Thyroid gland (tissue), 4 donors: ENCODE results near the gene KCP. TPM values are rescaled to one million over a fixed set of nuclear protein-coding genes. Genes with fewer than 3 reads are reported as not detected.

Experiments
- DNase-seq, 2 donors: peaks; one replicate each; pipeline ENCODE4 v3.0.0-alpha.2; 2019
- H3K27ac ChIP-seq, 3 donors: fragments of 200-600 bp; sonication (generic); 1 replicate in 2 of 3; 2 replicates in 1 of 3; pipeline ENCODE4 v1.5.1; 2016 to 2019; ENCODE audit warnings: mild to moderate bottlenecking in 1 of 3, moderate library complexity in 1 of 3
- H3K27me3 ChIP-seq: fragments of 200-600 bp; sonication (generic); one replicate; pipeline ENCODE4 v1.5.1; 2019
- H3K36me3 ChIP-seq, 2 donors: fragments of 200-600 bp; sonication (generic); one replicate each; pipeline ENCODE4 v1.5.1; 2016 to 2019
- H3K4me1 ChIP-seq, 2 donors: fragments of 200-600 bp; sonication (generic); one replicate each; pipeline ENCODE4 v1.5.1; 2017 to 2019
- H3K4me3 ChIP-seq, 3 donors: fragments of 200-600 bp; sonication (generic); replicated peaks in 1 of 3; 1 replicate in 2 of 3; 2 replicates in 1 of 3; pipeline ENCODE4 v1.5.1; 2016; ENCODE audit warnings: mild to moderate bottlenecking in 1 of 3
- H3K9me3 ChIP-seq: fragments of 200-600 bp; sonication (generic); one replicate; pipeline ENCODE4 v1.5.1; 2017
- POLR2A ChIP-seq, 2 donors: fragments of 450-650 bp; IDR thresholded peaks; one replicate each; pipeline ENCODE4 v1.6.1; 2017; ENCODE audit warnings: antibody characterized with exemption in 2 of 2, mild to moderate bottlenecking in 2 of 2, moderate library complexity in 1 of 2
- WGBS, 2 donors: methylation state at CpG; one replicate each; pipeline ENCODE4 v1.1.5; 2017; 5-methylcytosine and 5-hydroxymethylcytosine counted together
- intact Hi-C: fragments of 100-400 bp; cut with DNase I; formaldehyde crosslinking; loops from one replicate; pipeline ENCODE4 v1.15.1; 2023
- total RNA-seq, 4 donors: library from RNA; depleted of rRNA; stranded (reverse); fragments of >200 nt; gene quantifications; one replicate each; pipeline ENCODE4 v1.2.3, GENCODE V29; 2016
- TF ChIP-seq, protein P1 (sequence below), 6 experiments: fragments of 200-600 bp in 3 of 6; fragments of 450-650 bp in 3 of 6; sonication (generic) in 3 of 6; IDR thresholded peaks; one replicate each; pipeline ENCODE4 v1.5.1; 2016 to 2019; ENCODE audit warnings: antibody characterized with exemption in 6 of 6, mild to moderate bottlenecking in 2 of 6, inconsistent platforms in 1 of 6, moderate library complexity in 1 of 6

Gene KCP
- total RNA-seq, 4 donors from 2014 or later = 0.27 to 0.93 (median 0.61) TPM

DNA sequence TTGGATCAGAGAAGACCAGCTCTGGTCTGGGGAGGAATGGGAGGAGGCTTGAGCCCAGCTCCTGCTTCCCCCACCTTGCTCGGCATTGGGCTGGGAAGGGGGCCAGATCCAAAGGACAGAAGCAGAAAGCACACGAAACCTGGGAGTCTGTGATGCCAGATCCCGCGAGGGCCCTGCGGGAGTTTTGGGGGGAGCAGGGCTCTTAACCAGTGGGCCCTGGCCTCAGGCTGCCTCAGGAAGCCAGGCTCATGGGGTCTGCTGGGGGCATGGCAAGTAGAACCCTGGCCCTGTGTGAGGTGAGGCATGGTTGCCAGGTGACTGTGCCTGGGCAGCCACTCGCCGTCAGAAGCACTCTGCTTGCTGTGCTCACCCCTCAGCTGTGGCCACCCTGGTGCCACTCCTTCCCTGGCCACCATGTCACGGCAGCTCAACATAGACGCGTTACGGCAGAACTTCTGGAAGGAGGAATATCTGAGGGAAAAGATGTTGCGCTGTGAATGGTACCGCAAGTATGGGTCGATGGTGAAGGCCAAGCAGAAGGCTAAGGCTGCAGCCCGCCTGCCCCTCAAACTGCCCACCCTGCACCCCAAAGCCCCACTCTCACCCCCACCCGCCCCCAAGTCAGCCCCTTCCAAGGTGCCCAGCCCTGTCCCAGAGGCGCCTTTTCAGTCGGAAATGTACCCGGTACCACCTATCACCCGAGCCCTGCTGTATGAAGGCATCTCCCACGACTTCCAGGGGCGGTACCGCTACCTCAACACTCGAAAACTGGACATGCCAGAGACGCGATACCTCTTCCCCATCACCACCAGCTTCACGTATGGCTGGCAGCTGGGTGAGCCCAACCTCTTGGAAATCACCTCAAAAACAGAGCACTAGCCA, 44.3 kb downstream of the KCP start:
- Histone ChIP-seq H3K36me3 (peaks cover 10 to 14% of the 10 kb centered on the region in 2 donors), H3K27ac (no peak overlapping the region), H3K4me3 (no peak overlapping the region), H3K9me3 (no peaks in the 10 kb centered on the region), H3K4me1 (peaks cover 21 to 24% of the 10 kb centered on the region in 2 donors), H3K27me3 (no peaks in the 10 kb centered on the region)
- no peak for TF ChIP-seq POLR2A (IDR thresholded peaks at IDR 0.05)
- TF ChIP-seq, protein P1, sequence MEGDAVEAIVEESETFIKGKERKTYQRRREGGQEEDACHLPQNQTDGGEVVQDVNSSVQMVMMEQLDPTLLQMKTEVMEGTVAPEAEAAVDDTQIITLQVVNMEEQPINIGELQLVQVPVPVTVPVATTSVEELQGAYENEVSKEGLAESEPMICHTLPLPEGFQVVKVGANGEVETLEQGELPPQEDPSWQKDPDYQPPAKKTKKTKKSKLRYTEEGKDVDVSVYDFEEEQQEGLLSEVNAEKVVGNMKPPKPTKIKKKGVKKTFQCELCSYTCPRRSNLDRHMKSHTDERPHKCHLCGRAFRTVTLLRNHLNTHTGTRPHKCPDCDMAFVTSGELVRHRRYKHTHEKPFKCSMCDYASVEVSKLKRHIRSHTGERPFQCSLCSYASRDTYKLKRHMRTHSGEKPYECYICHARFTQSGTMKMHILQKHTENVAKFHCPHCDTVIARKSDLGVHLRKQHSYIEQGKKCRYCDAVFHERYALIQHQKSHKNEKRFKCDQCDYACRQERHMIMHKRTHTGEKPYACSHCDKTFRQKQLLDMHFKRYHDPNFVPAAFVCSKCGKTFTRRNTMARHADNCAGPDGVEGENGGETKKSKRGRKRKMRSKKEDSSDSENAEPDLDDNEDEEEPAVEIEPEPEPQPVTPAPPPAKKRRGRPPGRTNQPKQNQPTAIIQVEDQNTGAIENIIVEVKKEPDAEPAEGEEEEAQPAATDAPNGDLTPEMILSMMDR (IDR thresholded peaks at IDR 0.05) = no peak
- WGBS, 2 donors = 96% methylated on average over 20 to 25 of the region's 27 CpGs
- intact Hi-C loops = loop anchor here (10.0 kb wide), 1 partner anchor 131 kb away; the partner anchor contains the start of gene CALU
- no peak for DNase-seq

DNA sequence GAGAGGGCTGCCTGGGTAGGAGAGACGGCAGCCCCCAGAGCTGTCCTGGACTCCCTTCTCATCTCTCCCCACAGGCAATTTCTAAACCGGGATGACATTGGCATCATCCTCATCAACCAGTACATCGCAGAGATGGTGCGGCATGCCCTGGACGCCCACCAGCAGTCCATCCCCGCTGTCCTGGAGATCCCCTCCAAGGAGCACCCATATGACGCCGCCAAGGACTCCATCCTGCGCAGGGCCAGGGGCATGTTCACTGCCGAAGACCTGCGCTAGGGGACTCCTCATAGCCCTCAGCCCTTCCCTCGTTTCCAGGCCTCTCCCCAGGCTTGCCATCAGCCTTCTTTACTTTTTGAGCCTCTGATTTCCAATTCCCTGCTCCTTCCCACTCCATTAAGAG, 45.2 kb downstream of the KCP start:
- H3K27me3 ChIP-seq = no peaks in the 10 kb centered on the region
- TF ChIP-seq, protein P1 (IDR thresholded peaks at IDR 0.05) = no peak
- TF ChIP-seq POLR2A (IDR thresholded peaks at IDR 0.05) = no peak
- H3K4me3 ChIP-seq = no peak overlapping the region
- intact Hi-C loops = loop anchor here (10.0 kb wide), 1 partner anchor 131 kb away; the partner anchor contains the start of gene CALU
- H3K27ac ChIP-seq = no peak overlapping the region
- peaks cover 21 to 27% of the 10 kb centered on the region in 2 donors for H3K4me1 ChIP-seq
- no peaks in the 10 kb centered on the region for H3K9me3 ChIP-seq
- peaks cover 10 to 14% of the 10 kb centered on the region in 2 donors for H3K36me3 ChIP-seq
- no peak for DNase-seq
- WGBS, 2 donors = 96% methylated on average over 12 of the region's 12 CpGs

DNA sequence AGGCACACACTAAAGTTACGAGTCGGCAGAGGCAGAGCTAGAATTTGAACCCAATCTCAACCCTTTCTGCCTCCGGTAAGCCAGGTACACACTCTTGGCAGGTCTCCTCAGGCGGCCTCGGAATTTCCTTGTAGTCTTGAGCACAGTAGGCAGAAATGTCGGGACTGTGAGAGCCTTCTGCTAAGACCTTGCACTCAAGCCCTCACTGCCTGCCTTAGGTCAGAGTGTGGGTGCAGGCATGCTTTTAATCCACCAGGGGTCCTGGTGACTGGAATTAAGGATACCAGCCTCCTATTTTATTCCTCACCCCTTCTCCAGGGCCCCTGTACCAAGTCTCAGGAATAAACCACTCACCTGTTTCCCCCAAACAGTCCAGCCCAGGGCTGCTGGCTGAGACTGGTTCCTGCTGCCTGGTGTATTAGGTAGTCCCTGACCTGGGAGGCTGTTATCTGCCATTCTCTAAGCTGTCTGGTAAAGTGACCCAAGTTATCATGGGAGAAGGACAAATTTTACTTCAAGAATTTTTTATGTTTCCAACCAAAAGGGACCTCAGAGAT, 47.0 kb downstream of the KCP start:
- H3K4me1 ChIP-seq = peaks cover 10 to 24% of the 10 kb centered on the region in 2 donors
- intact Hi-C loops = loop anchor here (10.0 kb wide), 1 partner anchor 129 kb away; the partner anchor contains the start of gene CALU
- WGBS, 2 donors = 2 to 4% methylated on average over 6 of the region's 6 CpGs

DNA sequence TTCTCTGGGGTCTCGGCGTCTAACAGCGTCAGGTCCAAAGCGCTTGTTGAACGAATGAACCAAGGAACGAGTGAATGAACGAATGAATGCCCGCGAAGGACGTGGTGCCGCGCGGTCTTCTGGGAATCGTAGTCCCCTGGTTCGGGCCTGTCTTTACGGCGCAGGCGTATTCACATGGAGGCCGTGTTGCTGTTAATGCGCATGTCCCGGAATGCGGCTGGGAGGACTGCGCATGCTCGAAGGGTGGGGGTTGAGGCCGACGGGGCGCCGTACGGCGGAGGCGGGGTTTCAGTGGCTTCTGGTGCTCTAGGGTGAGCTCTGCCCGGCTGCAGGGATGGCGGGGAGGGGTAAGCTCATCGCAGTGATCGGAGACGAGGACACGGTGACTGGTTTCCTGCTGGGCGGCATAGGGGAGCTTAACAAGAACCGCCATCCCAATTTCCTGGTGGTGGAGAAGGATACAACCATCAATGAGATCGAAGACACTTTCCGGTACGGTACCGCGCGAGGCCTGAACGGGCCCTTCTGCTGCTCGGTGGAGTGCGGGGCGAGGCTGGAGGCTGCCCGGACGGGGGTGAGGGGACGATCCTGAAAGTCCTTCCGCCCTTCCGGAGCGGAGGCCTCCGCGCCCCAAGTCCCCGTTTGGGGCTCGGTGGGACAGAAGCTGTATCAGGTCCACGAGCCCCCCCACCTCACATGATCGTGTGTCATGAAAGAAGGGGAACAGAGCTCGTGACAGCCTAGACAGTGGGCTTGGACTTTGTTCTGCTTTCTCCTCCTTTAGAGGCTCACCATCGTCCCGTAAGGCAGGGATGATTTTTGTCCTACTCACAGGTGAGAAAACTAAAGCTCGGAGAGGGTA, 47.7 kb downstream of the KCP start, which contains the start of gene ATP6V1F:
TSS of gene ATP6V1F (plus strand) at position 286 of the 862 bp plus-strand sequence. CDS start at position 335, 49 bp downstream.
- H3K27ac ChIP-seq = peak within 1 kb of the TSS in 2 of 3 donors; percentile 9 to 62
- H3K36me3 ChIP-seq = peaks cover 10 to 14% of the 10 kb centered on the region in 2 donors
- H3K9me3 ChIP-seq = no peaks in the 10 kb centered on the region
- peaks cover 10 to 22% of the 10 kb centered on the region in 2 donors for H3K4me1 ChIP-seq
- H3K27me3 ChIP-seq = no peaks in the 10 kb centered on the region
- peak within 1 kb of the TSS; percentile 51 to 99 (median 64) for H3K4me3 ChIP-seq
- TF ChIP-seq, protein P1 (IDR thresholded peaks at IDR 0.05) = peak in 1 of 6 experiments; percentile 25
- peak in 1 of 2 donors; percentile 85 for TF ChIP-seq POLR2A (IDR thresholded peaks at IDR 0.05)
- intact Hi-C loops = loop anchor here (10.0 kb wide), 1 partner anchor 128 kb away; the partner anchor contains the start of gene CALU
- 0% methylated on average over 55 to 56 of the region's 65 CpGs for WGBS, 2 donors
- DNase-seq = peak; percentile 96 to 98

More for the DNA sequence above, 47.0 kb downstream of the KCP start:
- peak overlapping the region in 2 of 3 donors; percentile 9 to 62 for H3K27ac ChIP-seq
- peak overlapping the region; percentile 51 to 99 (median 64) for H3K4me3 ChIP-seq
- H3K36me3 ChIP-seq = peaks cover 10 to 14% of the 10 kb centered on the region in 2 donors
- TF ChIP-seq, protein P1 (IDR thresholded peaks at IDR 0.05) = peak in 4 of 6 experiments; percentile 11 to 33 (median 23)
- TF ChIP-seq POLR2A (IDR thresholded peaks at IDR 0.05) = no peak
- no peaks in the 10 kb centered on the region for H3K9me3 ChIP-seq
- no peaks in the 10 kb centered on the region for H3K27me3 ChIP-seq
- peak; percentile 32 to 41 for DNase-seq
